GM21529 (cell line): ENCODE data around the gene PON2.
"Not testable (repeated sequence)": the region's sequence is repeated elsewhere in the genome, so short reads cannot be mapped to it uniquely, and the experiment has no call there.

Source experiments
- ATAC-seq: cut with Tn5 transposase; IDR thresholded peaks from one replicate; pipeline ENCODE4 v1.9.1; 2021; ENCODE audit not compliant: unreplicated experiment

The PON2 gene

GRCh38 chr7:95434557-95435421, at the start of gene PON2:
PON2 (minus strand) TSS chr7:95435028; CDS start chr7:95434951, 77 bp downstream.
- peak; percentile 98 for ATAC-seq

- no peak for ATAC-seq
Measured at GRCh38 chr7:95482424-95482823, 47.6 kb upstream of the PON2 start.

- no peak for ATAC-seq
Measured at GRCh38 chr7:95481271-95482165, 46.7 kb upstream of the PON2 start.

- peak; percentile 59 for ATAC-seq
Measured at GRCh38 chr7:95479992-95480624, 45.3 kb upstream of the PON2 start.

- no peak for ATAC-seq
Measured at GRCh38 chr7:95478272-95479037, 43.6 kb upstream of the PON2 start.

- peak; percentile 76 for ATAC-seq
Measured at GRCh38 chr7:95476904-95477594, 42.2 kb upstream of the PON2 start.

- no peak for ATAC-seq
Measured at GRCh38 chr7:95476072-95476847, 41.4 kb upstream of the PON2 start.

GRCh38 chr7:95473276-95473985, 38.6 kb upstream of the PON2 start:
- ATAC-seq = no peak

GRCh38 chr7:95472581-95473161, 37.8 kb upstream of the PON2 start:
- ATAC-seq = no peak

GRCh38 chr7:95471071-95471470, 36.2 kb upstream of the PON2 start:
- ATAC-seq = no peak

GRCh38 chr7:95470452-95470851, 35.6 kb upstream of the PON2 start:
- ATAC-seq = peak; percentile 100

- no peak for ATAC-seq
Measured at GRCh38 chr7:95469848-95470247, 35.0 kb upstream of the PON2 start.

GRCh38 chr7:95469187-95469586, 34.4 kb upstream of the PON2 start:
- no peak for ATAC-seq

- no peak for ATAC-seq
Measured at GRCh38 chr7:95467912-95468607, 33.2 kb upstream of the PON2 start.

- ATAC-seq = not testable (repeated sequence)
Measured at GRCh38 chr7:95460653-95461052, 25.8 kb upstream of the PON2 start.

- no peak for ATAC-seq
Measured at GRCh38 chr7:95457947-95458346, 23.1 kb upstream of the PON2 start.

GRCh38 chr7:95454438-95455045, 19.7 kb upstream of the PON2 start:
- ATAC-seq = peak; percentile 66
